Esophagus (tissue), 2 donors: ENCODE data around the gene NUP205. TPM values are rescaled to one million over a fixed set of nuclear protein-coding genes. Genes with fewer than 3 reads are reported as not detected.
"Not testable (repeated sequence)": the region's sequence is repeated elsewhere in the genome, so short reads cannot be mapped to it uniquely, and the experiment has no call there.

Experiments used
- H3K27ac ChIP-seq, 2 donors: one replicate each; pipeline ENCODE4 v1.5.1; 2013; ENCODE audit warnings: low read depth in 2 of 2, mild to moderate bottlenecking in 2 of 2, inconsistent platforms in 1 of 2, low read length in 1 of 2, moderate library complexity in 1 of 2
- H3K27me3 ChIP-seq, 2 donors: one replicate each; pipeline ENCODE4 v1.6.1; 2013; ENCODE audit warnings: low read length in 2 of 2, control low read depth in 1 of 2, mild to moderate bottlenecking in 1 of 2; ENCODE audit not compliant: insufficient read depth in 2 of 2, control insufficient read depth in 1 of 2
- H3K36me3 ChIP-seq, 2 donors: one replicate each; pipeline ENCODE4 v1.6.1; 2013; ENCODE audit warnings: low read length in 1 of 2; ENCODE audit not compliant: control insufficient read depth in 2 of 2, insufficient read depth in 2 of 2
- H3K4me1 ChIP-seq, 2 donors: one replicate each; pipeline ENCODE4 v1.6.1; 2013; ENCODE audit warnings: low read length in 1 of 2; ENCODE audit not compliant: control insufficient read depth in 2 of 2, insufficient read depth in 2 of 2
- H3K4me3 ChIP-seq, 2 donors: one replicate each; pipeline ENCODE4 v1.5.1; 2013; ENCODE audit warnings: low read length in 2 of 2, mild to moderate bottlenecking in 2 of 2, low read depth in 1 of 2, moderate library complexity in 1 of 2
- H3K9me3 ChIP-seq, 2 donors: one replicate each; pipeline ENCODE4 v1.6.1; 2013; ENCODE audit warnings: mild to moderate bottlenecking in 2 of 2, low read depth in 1 of 2, low read length in 1 of 2, moderate library complexity in 1 of 2; ENCODE audit not compliant: control insufficient read depth in 2 of 2, insufficient read depth in 1 of 2
- WGBS, 2 donors: extraction: QIAGEN DNeasy Blood & Tissue Kit; methylation state at CpG; one replicate each; pipeline ENCODE4 v1.1.7; 2013; 5-methylcytosine and 5-hydroxymethylcytosine counted together
- polyA plus RNA-seq, 2 donors: library from polyadenylated mRNA; stranded (reverse); fragments of 200-250 nt; gene quantifications; one replicate each; pipeline ENCODE4 v1.2.3, GENCODE V29; 2013
- donor health status: healthy with polysubstance abuse.
- donor health status: Bipolar disorder and iron deficiency.

The NUP205 gene
- polyA plus RNA-seq, 2 donors: 30.6 to 30.7 TPM

- no peaks in the 10 kb centered on the region for H3K36me3 ChIP-seq
- no peaks in the 10 kb centered on the region for H3K27me3 ChIP-seq
- no peaks in the 10 kb centered on the region for H3K4me1 ChIP-seq
- H3K27ac ChIP-seq: peak overlapping the region; percentile 58 to 97
- WGBS, 2 donors: 10 to 11% methylated on average over 17 of the region's 17 CpGs
- peak overlapping the region; percentile 89 to 96 for H3K4me3 ChIP-seq
- no peaks in the 10 kb centered on the region for H3K9me3 ChIP-seq
Measured at GRCh38 chr7:135662123-135662372, 104.3 kb downstream of the NUP205 start.

DNA sequence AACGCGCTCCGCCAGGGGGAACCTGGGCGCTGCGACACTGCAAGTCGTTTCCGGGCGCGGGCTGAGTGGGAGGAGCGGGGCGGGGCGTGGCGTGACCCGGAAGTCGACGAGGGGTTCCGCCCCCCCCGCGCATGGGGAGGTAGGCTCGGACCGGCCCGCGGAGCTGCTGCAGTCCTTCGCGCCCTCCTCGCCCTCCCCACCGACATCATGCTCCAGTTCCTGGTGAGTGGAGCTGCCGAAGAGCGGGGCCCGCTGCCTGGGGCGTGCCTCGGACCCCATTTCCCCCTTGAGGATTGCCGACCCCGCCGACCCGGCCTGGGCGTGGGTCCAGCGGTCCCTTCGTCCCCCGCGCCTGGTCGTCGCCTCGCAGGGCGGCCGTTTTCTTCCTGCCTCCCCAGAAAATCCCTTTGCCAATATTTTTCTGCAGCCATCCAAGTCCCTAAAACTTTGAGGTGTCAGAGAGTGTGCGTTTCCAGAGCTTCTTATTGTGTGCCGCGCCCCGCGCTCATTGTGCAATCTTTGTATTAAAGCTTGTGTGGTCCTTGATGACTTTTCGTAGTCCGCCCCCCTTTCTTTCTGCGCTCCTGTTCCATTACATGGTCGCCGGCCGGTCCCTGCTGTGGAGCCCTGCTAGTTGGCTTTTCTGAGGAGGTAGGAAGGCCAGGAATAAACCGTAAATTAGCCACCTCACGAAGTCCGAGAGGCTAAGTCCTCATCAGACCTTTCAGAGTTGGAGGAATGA is 104.8 kb downstream of the NUP205 start, which contains the start of gene STMP1:
STMP1 (plus strand) TSS at position 142 of the 742 bp plus-strand sequence.
- peak within 1 kb of the TSS; percentile 97 for H3K27ac ChIP-seq
- peak within 1 kb of the TSS; percentile 89 to 96 for H3K4me3 ChIP-seq
- no peaks in the 10 kb centered on the region for H3K36me3 ChIP-seq
- 0 to 1% methylated on average over 50 to 60 of the region's 60 CpGs for WGBS, 2 donors
- H3K4me1 ChIP-seq: no peaks in the 10 kb centered on the region
- H3K9me3 ChIP-seq: no peaks in the 10 kb centered on the region
- H3K27me3 ChIP-seq: no peaks in the 10 kb centered on the region

DNA sequence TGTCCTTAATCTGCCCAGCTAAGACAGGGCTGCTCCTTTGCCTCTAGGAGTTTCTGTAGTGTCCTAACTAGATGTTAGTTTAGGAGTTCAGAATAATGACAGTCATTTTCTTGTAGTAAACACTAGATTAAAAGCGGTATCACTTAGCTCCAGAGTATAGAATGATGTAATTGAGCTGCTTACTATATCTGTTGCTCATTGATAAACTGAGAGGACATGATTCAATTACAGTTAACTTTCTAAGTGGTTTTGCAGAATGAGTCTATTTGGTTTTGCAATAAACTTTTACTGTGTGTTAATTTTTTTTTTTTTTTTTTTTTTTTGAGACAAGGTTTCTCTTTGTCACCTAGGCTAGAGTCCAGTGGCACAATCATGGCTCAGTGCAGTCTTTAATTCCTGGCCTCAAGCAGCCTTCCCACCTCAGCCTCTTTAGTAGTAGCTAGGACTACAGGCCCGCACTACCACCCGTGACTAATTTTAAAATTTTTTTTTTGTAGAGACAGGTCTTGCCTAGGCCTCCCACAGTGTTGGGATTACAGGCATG is 106.4 kb downstream of the NUP205 start:
- Histone ChIP-seq H3K4me1 (no peaks in the 10 kb centered on the region), H3K36me3 (peaks cover 0 to 2% of the 10 kb centered on the region in 2 donors), H3K27ac (no peak overlapping the region)

GRCh38 chr7:135665042-135665441 is 107.3 kb downstream of the NUP205 start:
- Histone ChIP-seq H3K4me3 (no peak overlapping the region), H3K9me3 (peaks cover 0 to 4% of the 10 kb centered on the region in 2 donors), H3K4me1 (no peaks in the 10 kb centered on the region), H3K36me3 (peaks cover 0 to 2% of the 10 kb centered on the region in 2 donors), H3K27ac (no peak overlapping the region), H3K27me3 (no peaks in the 10 kb centered on the region)
- WGBS, 2 donors: 67 to 69% methylated on average over 3 of the region's 3 CpGs

More for the DNA sequence above, 106.4 kb downstream of the NUP205 start:
- Histone ChIP-seq H3K9me3 (peaks cover 0 to 4% of the 10 kb centered on the region in 2 donors), H3K4me3 (no peak overlapping the region), H3K27me3 (no peaks in the 10 kb centered on the region)
- 61 to 65% methylated on average over 3 of the region's 3 CpGs for WGBS, 2 donors

- Histone ChIP-seq H3K27me3 (no peaks in the 10 kb centered on the region), H3K27ac (no peak overlapping the region), H3K36me3 (peaks cover 0 to 2% of the 10 kb centered on the region in 2 donors), H3K9me3 (peaks cover 0 to 4% of the 10 kb centered on the region in 2 donors), H3K4me1 (no peaks in the 10 kb centered on the region), H3K4me3 (no peak overlapping the region)
- WGBS, 2 donors: 86 to 92% methylated on average over 11 of the region's 11 CpGs
Measured at GRCh38 chr7:135666156-135666555, 108.4 kb downstream of the NUP205 start.

DNA sequence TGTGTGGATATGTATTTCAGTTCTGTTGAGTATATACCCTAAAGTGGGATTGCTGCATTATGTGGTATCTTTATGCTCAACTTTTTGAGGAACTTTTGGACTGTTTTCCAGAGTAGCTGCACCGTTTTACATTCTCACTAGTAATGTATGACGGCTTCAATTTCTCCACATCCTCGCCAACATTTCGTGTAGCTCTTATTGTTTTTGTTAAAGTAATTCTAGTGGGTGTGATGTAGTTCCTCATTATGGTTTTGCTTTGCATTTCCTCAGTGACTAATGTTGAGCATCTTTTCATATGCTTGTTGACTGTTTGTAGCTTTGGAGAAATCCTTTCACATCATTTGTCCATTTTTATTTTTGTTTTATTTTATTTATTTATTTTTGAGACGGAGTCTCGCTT is 109.1 kb downstream of the NUP205 start:
- Histone ChIP-seq H3K27me3 (no peaks in the 10 kb centered on the region), H3K4me1 (no peaks in the 10 kb centered on the region), H3K9me3 (peaks cover 0 to 4% of the 10 kb centered on the region in 2 donors), H3K27ac (no peak overlapping the region), H3K4me3 (no peak overlapping the region), H3K36me3 (peaks cover 0 to 2% of the 10 kb centered on the region in 2 donors)
- 78 to 87% methylated on average over 6 of the region's 6 CpGs for WGBS, 2 donors

DNA sequence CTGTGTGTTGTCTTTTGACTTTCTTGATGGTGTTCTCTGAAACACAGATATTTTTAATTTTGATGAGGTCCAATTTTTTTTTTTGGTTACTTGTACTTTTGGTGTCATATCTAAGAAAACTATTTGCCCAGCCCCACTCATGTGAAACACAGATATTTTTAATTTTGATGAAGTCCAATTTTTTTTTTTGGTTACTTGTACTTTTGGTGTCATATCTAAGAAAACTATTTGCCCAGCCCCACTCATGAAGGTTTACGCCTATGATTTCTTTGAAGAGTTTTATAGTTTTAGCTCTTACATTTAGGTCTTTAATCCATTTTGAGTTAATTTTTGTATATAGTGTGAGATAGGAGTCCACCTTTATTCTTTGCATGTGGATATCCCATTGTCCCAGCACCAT is 109.9 kb downstream of the NUP205 start:
- not testable (repeated sequence) for H3K36me3 ChIP-seq, H3K27ac ChIP-seq, H3K4me3 ChIP-seq, H3K4me1 ChIP-seq, H3K9me3 ChIP-seq, H3K27me3 ChIP-seq
- WGBS, 2 donors: 93 to 98% methylated on average over 1 of the region's 1 CpG

- WGBS, 2 donors: 65 to 71% methylated on average over 6 of the region's 6 CpGs
- H3K4me3 ChIP-seq, H3K36me3 ChIP-seq, H3K4me1 ChIP-seq, H3K27me3 ChIP-seq, H3K9me3 ChIP-seq, H3K27ac ChIP-seq: not testable (repeated sequence)
Measured at GRCh38 chr7:135668852-135669395, 111.2 kb downstream of the NUP205 start.

GRCh38 chr7:135669774-135670173 is 112.1 kb downstream of the NUP205 start:
- Histone ChIP-seq H3K4me1 (peaks cover 0 to 3% of the 10 kb centered on the region in 2 donors), H3K27me3 (no peaks in the 10 kb centered on the region), H3K36me3 (peaks cover 0 to 3% of the 10 kb centered on the region in 2 donors), H3K4me3 (no peak overlapping the region), H3K27ac (no peak overlapping the region), H3K9me3 (peaks cover 0 to 4% of the 10 kb centered on the region in 2 donors)
- WGBS, 2 donors: 67 to 71% methylated on average over 1 of the region's 1 CpG

- Histone ChIP-seq H3K27ac (peak overlapping the region in 1 of 2 donors; percentile 69), H3K4me3 (no peak overlapping the region), H3K9me3 (peaks cover 0 to 4% of the 10 kb centered on the region in 2 donors), H3K36me3 (peaks cover 0 to 3% of the 10 kb centered on the region in 2 donors), H3K27me3 (no peaks in the 10 kb centered on the region), H3K4me1 (peaks cover 0 to 3% of the 10 kb centered on the region in 2 donors)
- 20 to 37% methylated on average over 1 of the region's 1 CpG for WGBS, 2 donors
Measured at GRCh38 chr7:135670179-135670578, 112.5 kb downstream of the NUP205 start.
